ENCODE measurements around the gene ARHGAP9. TPM values are rescaled to one million over a fixed set of nuclear protein-coding genes. Genes with fewer than 3 reads are reported as not detected.

ARHGAP9 gene
- total RNA-seq, 1 donor from 2014 or later, result 0.18 TPM

DNA sequence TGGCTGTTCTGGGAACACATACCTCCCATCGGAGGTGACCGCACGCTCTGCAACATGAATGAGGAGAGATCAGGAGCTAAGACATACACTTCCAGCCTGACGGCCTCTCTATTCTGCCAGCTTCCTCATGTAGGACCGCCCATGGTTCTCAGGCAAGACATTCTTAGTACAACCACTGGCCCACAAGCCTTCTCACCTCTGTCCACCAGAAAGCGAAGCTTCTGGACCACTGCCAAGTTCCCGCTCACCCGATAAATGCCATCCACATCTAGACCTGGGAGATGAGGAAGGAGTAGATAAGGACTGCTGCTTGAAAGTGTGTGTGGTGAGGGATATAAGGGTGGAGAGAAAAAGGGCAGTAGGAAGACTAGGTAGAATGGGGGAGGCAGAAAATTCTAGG lies 5.2 kb downstream of the ARHGAP9 start:
- DNase-seq (ENCODE audit: extremely low read depth, low read depth, low spot score), result no peak

DNA sequence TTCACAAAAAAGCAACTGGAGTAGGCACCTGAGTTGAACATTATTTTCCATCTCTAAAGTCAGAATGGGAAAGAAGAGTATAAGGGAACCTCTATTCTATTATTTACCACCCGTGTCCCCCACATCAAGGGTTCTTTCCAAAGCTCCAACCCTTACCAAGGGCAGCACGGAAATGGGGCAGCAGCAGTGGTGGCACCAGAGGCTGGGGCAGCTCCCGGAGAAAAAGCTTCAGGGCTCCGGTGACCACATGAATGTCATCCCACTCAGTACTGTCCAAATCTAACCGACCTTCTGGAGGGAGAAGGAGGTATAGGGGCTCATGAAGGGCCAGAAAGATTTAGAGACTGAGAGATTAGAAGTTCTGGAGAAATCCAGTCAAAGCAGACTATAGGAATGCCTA lies 5.8 kb downstream of the ARHGAP9 start:
- no peak for DNase-seq (ENCODE audit: extremely low read depth, low read depth, low spot score)

DNA sequence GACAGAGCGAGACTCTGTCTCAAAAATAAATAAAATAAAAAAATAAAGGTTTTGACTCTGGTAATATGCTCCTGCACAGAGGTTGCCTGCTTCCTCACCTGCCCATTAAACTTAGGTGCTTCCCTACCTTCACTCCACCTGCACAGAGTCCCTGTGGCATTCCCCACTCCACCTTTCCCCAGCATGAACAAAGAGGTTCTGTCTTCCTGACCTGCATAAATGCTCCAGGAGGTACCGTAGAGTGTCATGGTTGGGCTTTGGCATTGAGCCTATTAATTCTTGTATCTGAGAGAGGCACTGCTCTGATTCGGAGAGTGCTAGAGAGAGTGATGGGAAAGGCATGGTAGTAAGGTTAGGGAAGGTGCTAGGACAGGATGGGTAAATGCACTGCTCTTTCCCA lies 6.3 kb downstream of the ARHGAP9 start:
- no peak for DNase-seq (ENCODE audit: extremely low read depth, low read depth, low spot score)

DNA sequence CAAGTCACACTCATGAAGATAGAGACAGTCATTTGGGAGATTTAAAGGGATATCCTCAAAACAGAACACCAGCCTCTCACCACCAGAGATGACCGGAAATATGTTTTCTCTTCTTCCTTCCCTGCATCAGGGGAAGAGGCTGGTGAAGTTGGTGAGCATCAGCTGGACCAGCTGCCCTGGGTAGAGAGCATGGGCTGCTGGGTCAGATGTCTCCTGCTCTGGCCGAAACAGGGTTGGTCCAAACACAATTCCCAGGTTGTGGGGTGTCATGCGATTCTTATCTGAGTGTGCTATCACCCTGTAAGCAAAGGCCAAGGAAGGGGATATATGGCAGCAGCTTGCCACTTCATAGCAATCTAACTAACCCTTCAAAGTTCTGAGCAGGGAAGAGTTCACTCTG lies 7.3 kb downstream of the ARHGAP9 start:
- DNase-seq (ENCODE audit: extremely low read depth, low read depth, low spot score), result no peak

DNA sequence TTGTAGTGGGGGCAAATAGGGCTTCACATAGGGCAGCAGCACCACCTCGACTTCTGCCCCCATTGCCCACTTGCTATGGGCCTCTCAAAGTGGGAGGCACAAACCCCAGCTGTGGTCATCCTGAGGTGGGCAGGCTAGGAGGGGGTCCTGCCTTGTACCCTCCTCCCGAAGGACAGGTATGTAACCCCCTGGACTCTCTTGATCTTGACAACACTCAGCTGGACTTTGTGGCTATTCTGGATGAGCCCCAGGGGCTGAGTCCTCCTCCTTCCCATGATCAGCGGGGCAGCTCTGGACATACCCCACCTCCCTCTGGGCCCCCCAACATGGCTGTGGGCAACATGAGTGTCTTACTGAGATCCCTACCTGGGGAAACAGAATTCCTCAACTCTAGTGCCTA lies 8.0 kb downstream of the ARHGAP9 start:
- DNase-seq (ENCODE audit: extremely low read depth, low read depth, low spot score), result no peak

DNA sequence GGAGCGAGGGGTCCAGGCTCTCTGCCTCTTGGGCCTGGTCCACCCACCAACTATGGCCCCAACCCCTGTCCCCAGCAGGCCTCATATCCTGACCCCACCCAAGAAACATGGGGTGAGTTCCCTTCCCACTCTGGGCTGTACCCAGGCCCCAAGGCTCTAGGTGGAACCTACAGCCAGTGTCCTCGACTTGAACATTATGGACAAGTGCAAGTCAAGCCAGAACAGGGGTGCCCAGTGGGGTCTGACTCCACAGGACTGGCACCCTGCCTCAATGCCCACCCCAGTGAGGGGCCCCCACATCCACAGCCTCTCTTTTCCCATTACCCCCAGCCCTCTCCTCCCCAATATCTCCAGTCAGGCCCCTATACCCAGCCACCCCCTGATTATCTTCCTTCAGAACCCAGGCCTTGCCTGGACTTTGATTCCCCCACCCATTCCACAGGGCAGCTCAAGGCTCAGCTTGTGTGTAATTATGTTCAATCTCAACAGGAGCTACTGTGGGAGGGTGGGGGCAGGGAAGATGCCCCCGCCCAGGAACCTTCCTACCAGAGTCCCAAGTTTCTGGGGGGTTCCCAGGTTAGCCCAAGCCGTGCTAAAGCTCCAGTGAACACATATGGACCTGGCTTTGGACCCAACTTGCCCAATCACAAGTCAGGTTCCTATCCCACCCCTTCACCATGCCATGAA lies 8.6 kb downstream of the ARHGAP9 start:
- DNase-seq (ENCODE audit: extremely low read depth, low read depth, low spot score), result no peak

DNA sequence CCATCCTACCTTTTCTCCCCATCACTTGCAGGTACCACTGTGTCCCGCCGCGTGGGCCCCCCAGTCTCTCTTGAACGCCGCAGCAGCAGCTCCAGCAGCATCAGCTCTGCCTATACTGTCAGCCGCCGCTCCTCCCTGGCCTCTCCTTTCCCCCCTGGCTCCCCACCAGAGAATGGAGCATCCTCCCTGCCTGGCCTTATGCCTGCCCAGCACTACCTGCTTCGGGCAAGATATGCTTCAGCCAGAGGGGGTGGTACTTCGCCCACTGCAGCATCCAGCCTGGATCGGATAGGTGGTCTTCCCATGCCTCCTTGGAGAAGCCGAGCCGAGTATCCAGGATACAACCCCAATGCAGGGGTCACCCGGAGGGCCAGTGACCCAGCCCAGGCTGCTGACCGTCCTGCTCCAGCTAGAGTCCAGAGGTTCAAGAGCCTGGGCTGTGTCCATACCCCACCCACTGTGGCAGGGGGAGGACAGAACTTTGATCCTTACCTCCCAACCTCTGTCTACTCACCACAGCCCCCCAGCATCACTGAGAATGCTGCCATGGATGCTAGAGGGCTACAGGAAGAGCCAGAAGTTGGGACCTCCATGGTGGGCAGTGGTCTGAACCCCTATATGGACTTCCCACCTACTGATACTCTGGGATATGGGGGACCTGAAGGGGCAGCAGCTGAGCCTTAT lies 9.2 kb downstream of the ARHGAP9 start:
- no peak for DNase-seq (ENCODE audit: extremely low read depth, low read depth, low spot score)

DNA sequence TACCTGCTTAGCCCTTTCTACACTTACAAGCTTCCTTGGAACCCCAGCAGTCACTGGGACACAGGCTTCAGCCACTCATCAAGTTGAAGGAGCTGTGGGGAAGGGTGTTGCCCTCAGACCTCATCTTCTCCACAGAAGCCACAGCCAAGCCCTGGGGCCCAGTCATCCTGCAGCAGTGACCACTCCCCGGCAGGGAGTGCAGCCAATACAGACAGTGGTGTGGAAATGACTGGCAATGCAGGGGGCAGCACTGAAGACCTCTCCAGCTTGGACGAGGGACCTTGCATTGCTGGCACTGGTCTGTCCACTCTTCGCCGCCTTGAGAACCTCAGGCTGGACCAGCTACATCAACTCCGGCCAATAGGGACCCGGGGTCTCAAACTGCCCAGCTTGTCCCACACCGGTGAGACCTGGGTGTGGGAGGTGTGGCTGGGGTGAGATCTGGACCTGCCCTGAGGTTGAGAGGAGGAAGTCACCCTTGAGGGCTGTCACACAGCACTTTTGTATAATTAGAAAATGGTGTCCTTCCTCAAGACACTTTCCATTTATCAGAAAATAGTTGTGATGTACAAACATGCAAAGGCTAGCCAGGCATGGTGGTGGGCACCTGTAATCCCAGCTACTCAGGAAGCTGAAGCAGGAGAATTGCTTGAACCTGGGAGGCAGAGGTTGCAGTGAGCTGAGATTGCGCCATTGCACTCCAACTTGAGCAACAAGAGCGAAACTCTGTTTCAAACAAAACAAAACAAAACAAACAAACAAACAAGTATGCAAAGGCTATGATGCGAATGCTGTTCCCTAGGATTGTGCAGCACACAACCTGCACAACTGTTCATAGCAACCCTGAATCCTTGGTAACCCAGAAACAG lies 10.1 kb downstream of the ARHGAP9 start:
- DNase-seq (ENCODE audit: extremely low read depth, low read depth, low spot score), result no peak

DNA sequence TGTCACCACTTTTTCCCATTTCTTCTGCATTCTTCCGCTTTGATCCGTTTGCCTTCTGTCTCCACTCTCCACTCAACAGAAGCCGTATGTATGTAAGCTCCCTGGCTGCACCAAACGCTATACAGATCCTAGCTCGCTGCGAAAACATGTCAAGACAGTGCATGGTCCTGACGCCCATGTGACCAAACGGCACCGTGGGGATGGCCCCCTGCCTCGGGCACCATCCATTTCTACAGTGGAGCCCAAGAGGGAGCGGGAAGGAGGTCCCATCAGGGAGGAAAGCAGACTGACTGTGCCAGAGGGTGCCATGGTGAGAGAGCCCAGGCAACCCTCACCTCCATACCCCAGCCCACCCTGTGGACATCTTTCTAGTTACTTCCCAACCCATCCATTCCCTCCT lies 11.8 kb downstream of the ARHGAP9 start:
- DNase-seq (ENCODE audit: extremely low read depth, low read depth, low spot score), result no peak

DNA sequence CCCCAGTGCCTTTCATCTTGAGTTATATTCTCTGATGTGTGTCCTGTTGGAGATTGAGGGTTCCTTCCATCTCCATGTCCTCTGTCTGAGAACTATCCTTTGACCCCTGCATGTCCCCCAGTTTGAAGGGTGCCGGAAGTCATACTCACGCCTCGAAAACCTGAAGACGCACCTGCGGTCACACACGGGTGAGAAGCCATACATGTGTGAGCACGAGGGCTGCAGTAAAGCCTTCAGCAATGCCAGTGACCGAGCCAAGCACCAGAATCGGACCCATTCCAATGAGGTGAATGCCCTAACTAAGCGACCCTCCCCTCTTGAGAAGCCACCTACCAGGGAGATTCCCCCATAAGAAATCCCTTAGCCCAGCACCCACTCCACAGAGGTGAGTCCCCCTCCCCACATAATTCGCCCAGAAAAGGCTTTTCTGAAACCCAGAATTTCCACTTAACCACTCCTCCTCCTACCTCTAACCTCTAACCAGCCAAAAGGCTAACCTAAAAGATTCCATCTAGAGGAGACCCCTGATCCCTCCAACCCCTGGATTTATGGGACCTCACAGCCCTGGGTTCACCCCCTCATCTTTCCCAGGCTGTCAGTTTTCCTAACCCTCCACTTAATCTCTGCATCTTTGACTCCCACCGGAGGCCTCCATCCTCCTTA lies 12.3 kb downstream of the ARHGAP9 start:
- no peak for DNase-seq (ENCODE audit: extremely low read depth, low read depth, low spot score)

DNA sequence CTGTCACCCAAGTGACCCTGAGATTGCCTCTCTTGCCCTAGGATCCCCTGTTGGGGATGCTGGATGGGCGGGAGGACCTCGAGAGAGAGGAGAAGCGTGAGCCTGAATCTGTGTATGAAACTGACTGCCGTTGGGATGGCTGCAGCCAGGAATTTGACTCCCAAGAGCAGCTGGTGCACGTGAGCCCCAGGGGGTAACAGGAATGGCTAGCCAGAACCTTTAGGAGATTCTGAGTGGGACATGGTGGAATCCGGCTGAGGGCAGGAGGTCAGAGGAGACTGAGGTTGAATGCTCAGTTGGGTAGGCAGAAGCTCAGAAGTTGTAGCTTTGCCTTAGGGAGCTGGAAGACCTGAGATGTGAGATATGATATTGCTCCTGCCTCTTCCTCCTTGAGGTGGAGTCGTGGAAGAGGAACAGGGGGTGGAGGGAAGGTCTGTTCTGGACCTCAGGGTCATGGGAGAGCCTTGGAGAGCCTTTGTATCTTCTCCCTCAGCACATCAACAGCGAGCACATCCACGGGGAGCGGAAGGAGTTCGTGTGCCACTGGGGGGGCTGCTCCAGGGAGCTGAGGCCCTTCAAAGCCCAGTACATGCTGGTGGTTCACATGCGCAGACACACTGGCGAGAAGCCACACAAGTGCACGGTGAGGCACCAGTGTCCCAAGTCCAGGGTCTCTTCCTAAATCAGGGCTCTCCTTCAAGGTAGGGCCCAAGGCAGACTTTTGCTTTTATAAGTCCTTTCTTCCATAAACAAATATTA lies 13.7 kb downstream of the ARHGAP9 start:
- no peak for DNase-seq (ENCODE audit: extremely low read depth, low read depth, low spot score)

DNA sequence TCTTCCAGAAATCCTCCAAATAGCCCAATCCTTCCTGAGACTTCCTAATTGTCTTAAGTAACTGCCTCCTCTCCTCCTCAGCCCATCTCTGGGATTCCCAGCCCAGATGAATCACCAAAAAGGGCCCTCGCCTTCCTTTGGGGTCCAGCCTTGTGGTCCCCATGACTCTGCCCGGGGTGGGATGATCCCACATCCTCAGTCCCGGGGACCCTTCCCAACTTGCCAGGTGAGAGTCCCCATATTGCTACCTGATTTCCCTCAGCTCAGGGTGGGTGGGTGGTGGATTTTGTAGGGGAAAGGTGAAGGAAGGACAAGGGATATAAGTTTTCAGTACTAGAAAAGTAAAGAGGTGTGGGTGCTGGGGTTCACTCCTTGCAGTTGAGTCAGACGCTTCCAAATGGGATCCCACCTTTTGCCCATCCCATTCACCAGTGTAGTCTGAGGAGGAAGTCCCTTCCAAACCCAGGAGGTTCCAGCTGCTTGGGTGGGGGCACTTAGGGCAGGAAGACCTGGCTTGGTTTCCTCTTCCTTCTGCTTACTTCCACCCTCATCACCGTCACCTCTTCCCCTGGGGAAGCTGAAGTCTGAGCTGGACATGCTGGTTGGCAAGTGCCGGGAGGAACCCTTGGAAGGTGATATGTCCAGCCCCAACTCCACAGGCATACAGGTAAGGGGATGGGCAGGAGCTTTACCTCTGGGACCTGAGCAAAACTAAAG lies 14.5 kb downstream of the ARHGAP9 start:
- no peak for DNase-seq (ENCODE audit: extremely low read depth, low read depth, low spot score)

DNA sequence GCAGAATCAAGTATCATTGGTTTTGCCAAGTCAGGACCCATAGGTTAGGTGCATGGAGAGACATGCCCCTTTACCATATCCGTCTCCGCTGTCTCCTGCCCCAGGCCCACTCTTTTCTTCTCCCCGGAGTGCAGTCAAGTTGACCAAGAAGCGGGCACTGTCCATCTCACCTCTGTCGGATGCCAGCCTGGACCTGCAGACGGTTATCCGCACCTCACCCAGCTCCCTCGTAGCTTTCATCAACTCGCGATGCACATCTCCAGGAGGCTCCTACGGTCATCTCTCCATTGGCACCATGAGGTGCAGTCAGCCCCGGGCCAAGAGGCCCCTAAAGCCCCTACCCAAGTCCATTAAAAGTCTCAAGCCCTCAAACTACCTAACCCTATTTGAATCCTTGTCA lies 15.1 kb downstream of the ARHGAP9 start:
- DNase-seq (ENCODE audit: extremely low read depth, low read depth, low spot score), result no peak

DNA sequence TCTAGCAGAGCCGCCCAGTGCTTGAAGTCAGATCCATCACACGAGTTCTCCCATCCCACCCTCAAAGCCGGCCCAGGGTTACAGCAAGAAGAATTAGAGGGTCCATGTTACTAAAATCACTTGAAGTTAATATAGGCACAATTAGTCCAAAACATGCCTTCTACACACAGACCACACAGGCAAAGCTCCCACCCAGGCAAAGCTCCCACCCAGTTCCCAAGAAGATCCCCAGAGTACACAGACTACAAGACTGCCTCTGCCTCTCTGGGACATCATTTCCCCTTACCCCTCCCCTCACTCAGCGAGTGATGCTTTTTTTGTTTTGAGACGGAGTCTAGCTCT lies 16.8 kb downstream of the ARHGAP9 start:
- DNase-seq (ENCODE audit: extremely low read depth, low read depth, low spot score), result no peak

DNA sequence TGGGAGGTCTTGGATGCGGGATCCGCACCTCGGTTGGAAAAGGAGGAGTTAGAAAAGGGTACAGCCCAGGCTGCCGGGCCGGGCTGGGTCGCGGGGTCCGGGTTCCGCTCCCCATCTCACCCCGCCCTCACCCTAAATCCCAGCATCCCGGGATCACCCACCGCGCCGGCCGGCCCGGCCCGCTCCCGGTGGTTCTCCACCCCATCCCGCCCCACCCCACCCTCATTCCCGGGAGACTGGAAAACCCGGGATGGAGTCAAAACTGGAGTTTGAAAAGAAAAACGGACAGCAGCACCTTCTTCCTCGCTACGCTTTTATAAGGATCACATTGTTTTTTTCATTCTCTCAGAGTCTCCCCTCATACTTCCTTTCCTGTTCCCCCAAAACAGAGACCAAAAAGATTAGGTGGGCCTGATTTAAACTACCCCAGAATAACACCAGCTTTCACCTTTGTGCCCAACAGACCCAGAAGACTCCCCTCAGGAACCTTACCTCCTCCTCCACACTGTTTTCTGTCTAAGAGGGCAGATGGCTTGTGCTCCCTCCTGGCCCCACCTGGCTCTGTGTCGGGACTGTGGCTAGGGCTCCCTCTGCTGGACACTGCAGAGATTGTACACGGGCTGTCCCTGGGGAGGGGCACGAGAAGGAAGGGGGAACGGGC lies 17.3 kb downstream of the ARHGAP9 start:
- DNase-seq (ENCODE audit: extremely low read depth, low read depth, low spot score), result peak; percentile 77

DNA sequence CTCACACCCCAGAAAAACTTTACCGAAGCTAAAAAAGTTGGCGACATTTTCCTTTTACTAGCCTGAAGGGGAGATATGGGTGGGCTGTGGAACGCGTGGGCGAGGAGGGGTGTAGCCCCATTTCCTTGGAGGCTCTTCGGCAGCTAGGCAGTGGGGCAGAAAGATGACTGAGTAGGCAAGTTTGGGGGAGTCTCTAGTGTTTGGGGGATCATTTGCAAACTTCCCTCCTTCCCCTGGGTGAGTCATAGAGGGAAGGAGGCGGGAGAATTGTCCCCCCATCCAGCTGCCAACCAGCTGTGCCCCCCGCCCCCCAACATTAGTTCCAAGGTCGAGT lies 17.8 kb downstream of the ARHGAP9 start:
- DNase-seq (ENCODE audit: extremely low read depth, low read depth, low spot score), result no peak

DNA sequence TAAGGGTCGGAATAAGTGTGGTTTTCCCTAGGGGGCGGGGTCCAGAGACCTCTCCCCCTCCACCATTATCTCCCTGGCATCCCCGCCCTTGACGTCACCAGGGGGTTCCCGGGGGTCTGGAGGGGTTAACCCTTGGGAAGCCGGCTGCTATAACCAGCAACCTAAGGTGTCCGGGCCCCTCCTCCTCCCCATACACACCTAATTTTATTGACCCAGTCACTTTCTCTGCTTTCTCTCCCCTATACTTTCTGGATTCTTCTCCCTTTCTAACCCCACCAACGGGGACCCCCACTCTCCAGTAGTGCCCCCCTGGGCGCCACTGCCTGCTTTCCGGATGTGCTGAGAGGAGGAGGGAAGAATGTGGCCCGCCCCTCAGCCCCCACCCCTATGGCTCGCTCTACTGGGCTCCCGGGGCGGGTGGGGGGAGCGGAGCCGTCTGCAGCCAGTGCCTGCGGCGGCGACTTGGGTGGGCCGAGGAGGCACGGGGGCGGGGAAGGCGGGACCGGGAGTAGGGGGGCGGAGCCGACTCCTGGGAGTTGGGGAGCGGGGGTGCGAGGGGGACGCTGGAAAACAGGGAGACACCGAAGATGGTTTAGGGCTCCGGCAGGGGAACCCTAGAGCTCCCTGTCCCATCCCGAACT lies 18.3 kb downstream of the ARHGAP9 start:
- no peak for DNase-seq (ENCODE audit: extremely low read depth, low read depth, low spot score)

DNA sequence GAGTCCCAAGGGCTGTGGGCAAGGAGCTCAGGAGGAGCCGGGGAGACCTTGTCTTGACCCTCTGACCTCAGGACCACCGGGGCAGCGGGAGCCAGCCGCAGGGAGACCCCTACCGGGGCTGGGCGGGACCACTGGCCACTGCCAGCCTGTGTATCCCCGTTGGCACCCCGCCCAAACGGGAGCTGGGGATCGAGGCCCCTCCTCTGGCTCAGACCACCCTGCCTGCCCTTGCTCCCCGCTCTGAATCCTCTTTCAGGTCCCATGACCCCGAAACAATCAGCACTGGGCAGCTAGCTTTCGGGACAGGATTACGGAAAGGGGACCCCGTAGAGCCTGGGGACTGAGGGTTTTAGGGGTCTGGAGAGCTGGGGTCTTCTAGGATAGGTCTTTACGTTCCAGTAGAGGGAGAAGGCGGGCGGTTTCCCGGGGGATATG lies 18.8 kb downstream of the ARHGAP9 start:
- DNase-seq (ENCODE audit: extremely low read depth, low read depth, low spot score), result no peak

DNA sequence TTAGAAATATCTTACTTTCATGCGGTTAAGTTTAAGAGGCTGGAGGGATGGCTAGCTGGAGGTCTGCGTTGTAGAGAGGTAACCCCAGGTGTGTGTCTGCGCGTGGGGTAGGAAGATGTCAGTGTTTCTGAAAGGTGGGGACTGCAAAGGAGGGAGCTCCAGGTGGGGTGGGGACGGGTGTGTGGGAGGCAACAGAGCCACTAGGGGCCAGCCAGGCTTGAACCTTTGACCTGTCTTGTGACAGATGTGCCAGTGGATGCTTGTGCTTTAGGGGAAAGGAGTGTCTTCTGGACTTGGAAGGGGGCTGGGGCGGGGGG lies 19.2 kb downstream of the ARHGAP9 start:
- DNase-seq (ENCODE audit: extremely low read depth, low read depth, low spot score), result no peak
